GM19043 (cell line): ENCODE data around the gene DUSP16.

Source experiments
- ATAC-seq: cut with Tn5 transposase; IDR thresholded peaks from one replicate; pipeline ENCODE4 v1.9.1; 2021; ENCODE audit warnings: low read depth; ENCODE audit not compliant: unreplicated experiment

The DUSP16 gene

GRCh38 chr12:12446786-12447185 is 115.9 kb downstream of the DUSP16 start:
- no peak for ATAC-seq

DNA sequence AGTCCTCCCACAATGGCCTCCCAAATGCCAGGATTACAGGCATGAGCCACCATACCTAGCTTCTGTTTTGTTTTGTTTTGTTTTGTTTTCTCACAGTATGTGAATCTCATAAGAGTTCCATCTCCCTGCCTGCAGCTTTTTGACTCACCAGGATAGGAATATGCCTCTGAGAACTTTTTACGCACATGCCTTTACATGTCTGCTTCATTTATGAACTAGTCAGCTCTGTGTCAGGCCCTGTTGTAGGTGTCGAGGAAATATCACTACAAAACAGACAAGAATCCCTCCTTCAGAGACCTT is 116.8 kb downstream of the DUSP16 start:
- no peak for ATAC-seq

- ATAC-seq: no peak
Measured at GRCh38 chr12:12445165-12445881, 117.3 kb downstream of the DUSP16 start.

- no peak for ATAC-seq
Measured at GRCh38 chr12:12443431-12443878, 119.2 kb downstream of the DUSP16 start.

DNA sequence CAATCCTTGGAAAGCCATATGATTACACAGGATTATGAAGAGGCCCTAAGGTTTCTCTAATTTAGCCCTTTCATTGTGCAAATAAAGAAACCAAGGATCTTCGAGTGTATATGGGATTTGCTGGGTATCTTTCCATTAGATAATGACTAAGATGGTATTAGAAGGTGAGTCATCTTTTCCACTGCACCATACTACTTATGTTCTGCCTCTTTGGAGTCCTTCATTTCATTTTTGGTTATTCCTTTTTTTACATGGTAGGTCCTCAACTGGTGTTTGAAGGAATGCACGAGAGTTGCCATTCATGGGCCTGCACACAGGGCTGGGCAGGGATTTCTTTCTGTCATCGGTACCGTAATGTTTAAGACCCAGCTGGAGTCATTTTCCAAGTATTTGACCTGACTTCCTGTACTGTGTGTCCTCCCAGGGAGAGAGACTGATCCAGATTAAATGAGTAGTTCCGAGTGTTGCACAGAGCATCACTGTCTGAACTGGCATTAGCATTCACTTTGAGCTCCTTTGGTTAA is 120.1 kb downstream of the DUSP16 start:
- ATAC-seq: no peak

DNA sequence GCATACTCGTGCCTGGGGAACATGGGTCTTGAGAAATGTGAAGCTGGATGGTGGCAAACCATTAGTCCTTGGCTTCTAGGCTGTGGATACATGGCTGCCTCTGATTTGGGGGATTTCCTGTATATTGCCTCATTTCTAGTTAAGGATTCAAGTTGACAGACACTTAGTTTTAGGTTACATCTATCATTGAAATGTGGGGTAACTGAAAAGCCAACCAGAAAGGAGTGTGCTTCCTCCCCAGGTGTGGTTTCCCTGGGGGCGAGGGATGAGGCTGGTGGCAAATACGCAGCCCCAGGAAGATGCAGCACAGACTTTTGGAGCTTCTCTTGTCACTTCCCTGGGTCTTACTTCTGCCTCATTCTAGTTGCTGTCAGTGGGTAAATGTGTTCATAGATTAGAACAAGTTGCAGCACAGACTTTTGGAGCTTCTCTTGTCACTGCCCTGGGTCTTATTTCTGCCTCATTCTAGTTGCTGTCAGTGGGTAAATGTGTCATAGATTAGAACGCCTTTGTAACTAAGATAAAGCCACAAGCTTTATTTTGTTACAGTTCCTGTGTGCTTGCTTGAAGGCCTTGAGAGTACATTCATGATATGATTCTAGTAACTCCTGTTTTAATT is 120.7 kb downstream of the DUSP16 start:
- no peak for ATAC-seq

DNA sequence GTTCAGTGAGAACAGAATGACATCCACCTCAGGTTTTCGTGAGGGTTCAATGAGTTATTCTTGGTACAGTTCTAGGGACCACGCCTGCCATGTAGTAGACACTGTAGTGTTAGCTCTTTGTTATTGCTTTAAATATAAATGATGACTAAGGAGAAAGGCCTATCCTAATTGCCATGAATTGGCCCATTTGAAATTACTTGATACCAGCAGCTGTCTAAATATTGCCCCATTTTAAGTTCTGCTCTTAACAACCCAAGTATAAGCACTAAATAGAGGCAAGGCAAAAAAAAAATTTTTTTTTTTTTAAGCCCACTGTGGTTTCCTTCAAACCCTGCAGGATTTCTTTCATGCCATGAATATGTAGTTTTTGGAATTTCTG is 121.2 kb downstream of the DUSP16 start:
- no peak for ATAC-seq

GRCh38 chr12:12440784-12441428 is 121.8 kb downstream of the DUSP16 start:
- ATAC-seq: no peak

DNA sequence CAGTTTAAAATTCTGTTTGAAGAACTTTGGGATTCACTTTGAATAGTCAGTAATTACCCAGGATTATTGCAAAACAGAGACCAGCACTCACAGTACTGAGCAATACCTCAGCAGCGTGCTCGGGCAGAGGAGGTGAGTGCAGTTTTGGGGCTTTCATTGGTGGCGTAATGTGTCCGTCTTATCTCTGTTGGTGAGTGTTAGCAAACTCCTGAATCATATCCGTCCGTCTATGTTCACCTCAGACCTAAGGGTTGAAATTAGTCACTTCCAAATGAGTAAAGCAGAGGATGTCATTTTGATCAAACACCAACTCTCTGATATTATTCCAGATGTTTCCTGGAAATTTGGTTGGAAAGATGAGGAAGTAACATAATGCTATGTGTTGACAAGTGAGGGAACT is 123.0 kb downstream of the DUSP16 start:
- ATAC-seq: no peak

DNA sequence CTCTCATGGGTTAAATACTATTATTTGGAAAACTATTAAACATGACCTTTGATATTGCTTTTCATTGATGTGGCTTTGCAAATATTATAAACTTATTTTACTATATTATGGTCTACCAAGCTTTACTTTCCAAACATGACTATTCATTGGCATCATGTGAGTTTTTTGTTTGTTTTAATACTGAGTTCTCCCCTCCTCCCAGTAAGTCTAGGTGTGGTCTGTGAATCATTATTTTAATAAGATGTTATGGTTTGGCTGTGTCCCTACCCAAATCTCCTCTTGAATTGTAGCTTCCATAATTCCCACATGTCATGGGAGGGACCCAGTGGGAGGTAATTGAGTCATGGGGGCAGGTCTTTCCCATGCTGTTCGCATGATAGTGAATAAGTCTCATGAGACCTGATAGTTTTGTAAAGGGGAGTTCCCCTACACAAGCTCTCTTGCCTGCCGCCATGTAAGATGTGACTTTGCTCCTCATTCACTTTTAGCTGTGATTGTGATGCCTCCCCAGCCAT is 125.8 kb downstream of the DUSP16 start:
- no peak for ATAC-seq

- ATAC-seq: no peak
Measured at GRCh38 chr12:12433203-12433731, 129.4 kb downstream of the DUSP16 start.

- no peak for ATAC-seq
Measured at GRCh38 chr12:12432364-12432763, 130.3 kb downstream of the DUSP16 start.

DNA sequence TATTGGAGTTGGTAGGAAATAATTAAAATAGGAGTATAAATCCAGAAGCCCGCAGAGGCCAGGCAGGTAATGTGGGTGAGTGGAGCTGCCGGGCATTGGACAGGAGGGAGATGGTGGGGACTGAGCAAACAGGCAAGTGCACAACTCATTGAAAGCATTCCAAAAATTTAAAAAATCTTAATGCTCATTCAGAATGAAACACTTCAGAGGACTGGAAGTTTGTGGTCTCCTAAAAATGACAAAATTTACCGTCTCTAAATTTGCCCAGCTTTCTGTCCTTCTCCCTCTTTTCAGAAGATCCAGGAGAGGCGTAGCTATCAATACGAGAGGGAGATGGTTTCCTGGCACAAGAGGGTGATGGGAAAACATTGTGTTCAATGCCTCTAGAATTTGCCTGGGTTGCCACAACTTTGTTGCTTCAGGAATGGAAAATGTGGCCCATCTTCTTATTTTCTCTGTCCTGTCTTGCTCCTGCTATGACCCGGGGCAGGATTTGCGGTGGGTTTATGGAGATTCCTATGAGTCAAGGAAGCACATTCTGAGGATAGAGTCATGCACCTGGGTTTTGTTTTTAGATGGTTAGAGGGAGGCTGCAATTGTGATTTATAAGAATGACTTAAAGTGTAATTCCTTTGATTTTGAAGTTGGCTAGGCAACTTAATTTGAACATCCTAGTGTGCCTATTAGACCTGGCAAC is 133.6 kb downstream of the DUSP16 start:
- ATAC-seq: no peak

DNA sequence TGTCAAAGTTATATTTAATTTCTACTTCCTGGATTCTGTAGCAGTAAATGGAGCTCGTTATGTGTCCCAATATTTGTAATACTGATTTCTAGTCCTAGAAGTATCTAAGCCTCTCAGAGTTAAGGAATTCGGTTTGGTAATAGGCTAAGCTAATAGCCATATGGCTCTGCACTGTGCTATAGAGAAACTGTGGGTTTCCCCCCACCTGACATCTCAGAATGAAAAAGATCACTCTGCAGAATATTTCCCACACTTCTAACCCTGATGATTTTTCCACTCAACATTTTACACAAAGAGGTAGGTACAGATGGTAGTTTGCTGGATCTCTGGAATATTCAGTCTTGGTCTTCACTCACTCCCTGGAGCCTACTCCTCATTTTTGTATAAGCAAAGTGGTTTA is 134.6 kb downstream of the DUSP16 start:
- no peak for ATAC-seq

DNA sequence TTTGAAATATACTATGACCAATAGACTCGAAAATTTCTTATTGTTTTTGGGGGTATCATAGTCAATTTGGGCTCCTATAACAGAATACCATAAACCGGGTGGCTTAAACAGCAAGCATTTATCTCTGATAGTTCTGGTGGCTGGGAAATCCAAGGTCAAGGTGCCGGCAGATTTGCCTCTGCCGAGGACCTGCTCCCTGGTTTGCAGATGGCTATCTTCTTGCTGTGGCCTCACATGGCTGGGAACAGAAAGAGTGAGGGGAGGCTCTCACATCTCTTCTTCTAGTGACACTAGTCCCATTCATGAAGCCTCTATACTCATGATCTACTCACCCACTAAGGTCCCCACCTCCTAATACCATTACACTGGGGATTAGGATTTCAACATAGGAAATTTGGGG is 135.1 kb downstream of the DUSP16 start:
- ATAC-seq: no peak

GRCh38 chr12:12425616-12426015 is 137.0 kb downstream of the DUSP16 start:
- no peak for ATAC-seq

- no peak for ATAC-seq
Measured at GRCh38 chr12:12425001-12425400, 137.7 kb downstream of the DUSP16 start.
